Activated naive CD4-positive, alpha-beta T cell treated with Interleukin-2 at 50 U/mL for 16 hours (primary cell): ENCODE measurements around the gene TRIM39.

Experiments
- DNase-seq: peaks from one replicate; pipeline ENCODE4 v3.0.0-alpha.2; 2020

TRIM39 gene

DNA sequence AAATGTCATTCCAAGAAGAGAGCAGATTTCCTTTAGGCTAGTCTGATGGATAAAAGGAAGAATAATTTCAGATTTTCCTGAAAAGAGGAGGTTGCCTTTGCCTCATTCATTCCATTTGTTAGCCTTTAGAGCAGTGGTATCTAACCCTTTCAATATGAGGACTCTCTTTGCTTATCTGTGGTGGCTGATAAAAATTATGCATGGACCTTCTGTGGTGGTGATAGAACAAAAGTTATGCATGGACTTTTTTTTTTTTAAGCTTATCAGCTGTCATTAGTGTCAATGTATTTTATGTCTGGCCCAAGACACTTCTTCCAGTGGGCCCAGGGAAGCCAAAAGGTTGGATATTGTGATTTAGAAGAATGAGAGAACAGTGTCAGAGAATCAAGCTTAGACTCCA lies 1.7 kb downstream of the TRIM39 start:
- no peak for DNase-seq

DNA sequence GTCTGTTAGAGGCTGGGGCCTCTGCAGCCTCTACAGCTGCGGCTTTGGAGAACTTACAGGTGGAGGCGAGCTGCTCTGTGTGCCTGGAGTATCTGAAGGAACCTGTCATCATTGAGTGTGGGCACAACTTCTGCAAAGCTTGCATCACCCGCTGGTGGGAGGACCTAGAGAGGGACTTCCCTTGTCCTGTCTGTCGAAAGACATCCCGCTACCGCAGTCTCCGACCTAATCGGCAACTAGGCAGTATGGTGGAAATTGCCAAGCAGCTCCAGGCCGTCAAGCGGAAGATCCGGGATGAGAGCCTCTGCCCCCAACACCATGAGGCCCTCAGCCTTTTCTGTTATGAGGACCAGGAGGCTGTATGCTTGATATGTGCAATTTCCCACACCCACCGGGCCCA lies 2.6 kb downstream of the TRIM39 start:
- no peak for DNase-seq

DNA sequence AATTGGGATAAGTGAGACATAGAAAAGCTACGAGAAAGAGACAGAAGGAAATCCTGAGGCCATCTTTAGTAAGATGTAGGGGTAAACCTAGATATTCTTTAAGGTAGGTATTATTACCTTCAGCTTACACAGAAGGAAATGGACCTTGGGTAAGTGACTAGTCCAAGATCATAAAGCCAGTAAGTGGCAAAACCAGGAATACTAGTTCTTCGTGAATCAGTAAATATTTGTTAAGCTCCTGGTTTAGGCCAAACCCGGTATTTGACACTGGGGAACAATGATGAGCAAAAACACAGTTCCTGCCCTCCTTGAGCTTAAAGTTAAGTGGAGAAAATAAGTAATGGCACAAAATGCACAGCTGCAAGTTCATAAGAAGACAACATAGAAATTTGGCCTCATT lies 5.3 kb downstream of the TRIM39 start:
- DNase-seq, result no peak

DNA sequence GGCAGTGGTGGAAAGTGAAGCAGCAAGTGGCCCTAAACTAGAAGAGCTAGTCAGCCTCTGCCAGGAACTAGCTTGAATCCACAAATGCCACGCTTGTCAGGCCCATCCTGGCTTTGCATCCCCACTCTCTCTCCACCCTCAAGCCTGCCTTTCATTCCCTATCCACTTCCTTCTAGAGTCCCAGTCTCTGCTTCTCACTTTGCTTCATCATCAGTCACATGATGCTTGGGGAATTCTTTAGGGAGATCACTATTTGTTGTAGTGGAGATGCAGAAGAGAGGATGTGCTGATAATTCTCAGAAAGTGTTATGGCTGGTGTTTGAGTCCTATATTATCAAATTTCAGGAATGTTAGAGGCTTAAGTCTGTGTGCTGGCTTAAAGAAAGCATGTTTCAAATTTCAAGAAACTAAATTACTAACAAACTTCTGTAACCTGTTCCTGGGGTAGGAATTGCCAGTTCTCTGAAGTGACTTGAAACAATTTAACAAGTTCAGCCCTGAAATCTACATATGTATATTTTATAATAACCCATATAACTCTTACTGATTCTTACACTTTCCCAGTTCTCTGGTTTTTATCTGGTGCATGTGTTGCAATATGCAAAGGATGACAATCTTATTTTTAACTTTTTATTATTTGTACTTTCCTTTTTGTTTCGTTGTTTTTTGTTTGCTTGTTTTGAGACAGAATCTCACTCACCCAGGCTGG lies 7.5 kb downstream of the TRIM39 start:
- DNase-seq, result no peak

DNA sequence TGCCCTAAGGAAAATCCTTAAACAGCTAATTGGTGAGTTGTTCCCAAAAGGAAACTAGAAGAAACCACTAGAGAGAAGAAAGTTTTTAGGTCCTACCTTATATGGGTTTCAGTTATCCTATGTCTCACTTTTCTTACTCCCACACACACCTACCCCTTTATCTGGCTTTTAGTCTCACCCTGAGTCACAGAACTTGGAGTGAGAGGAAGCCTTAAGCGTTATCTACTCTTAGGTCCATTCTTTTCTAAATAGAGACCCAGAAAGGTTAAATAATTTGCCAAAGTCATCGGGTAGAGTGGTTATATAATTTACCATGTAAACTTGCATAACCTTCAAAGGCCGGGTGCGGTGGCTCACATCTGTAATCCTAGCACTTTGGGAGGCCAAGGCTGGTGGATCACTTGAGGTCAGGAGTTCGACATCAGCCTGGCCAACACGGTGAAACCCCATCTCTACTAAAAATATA lies 13.9 kb downstream of the TRIM39 start:
- DNase-seq, result no peak

DNA sequence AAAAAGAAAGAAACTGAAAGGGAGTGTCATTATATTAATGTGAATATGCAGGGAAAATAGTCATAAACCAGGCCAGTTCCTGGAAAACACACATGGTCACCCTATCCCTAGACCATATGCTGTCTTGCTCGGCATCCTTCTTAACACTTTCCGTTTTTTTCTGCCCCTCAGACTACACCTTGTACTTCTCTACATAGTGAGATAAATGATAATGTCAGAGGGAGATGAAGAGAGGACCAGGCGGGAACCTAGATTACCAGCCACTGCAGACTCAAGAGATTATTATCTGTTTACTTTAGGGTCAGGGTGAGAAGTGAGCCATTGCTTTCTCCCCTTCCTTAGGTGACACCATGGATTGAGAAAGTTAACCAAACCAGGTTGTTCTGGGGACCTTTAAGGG lies 14.5 kb downstream of the TRIM39 start:
- no peak for DNase-seq

DNA sequence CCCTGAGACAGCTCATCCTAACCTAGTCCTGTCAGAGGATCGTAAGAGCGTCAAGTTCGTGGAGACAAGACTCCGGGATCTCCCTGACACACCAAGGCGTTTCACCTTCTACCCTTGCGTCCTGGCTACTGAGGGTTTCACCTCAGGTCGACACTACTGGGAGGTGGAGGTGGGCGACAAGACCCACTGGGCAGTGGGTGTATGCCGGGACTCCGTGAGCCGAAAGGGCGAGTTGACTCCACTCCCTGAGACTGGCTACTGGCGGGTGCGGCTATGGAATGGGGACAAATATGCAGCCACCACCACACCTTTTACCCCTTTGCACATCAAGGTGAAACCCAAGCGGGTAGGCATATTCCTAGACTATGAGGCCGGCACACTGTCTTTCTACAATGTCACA lies 15.0 kb downstream of the TRIM39 start:
- DNase-seq, result no peak

DNA sequence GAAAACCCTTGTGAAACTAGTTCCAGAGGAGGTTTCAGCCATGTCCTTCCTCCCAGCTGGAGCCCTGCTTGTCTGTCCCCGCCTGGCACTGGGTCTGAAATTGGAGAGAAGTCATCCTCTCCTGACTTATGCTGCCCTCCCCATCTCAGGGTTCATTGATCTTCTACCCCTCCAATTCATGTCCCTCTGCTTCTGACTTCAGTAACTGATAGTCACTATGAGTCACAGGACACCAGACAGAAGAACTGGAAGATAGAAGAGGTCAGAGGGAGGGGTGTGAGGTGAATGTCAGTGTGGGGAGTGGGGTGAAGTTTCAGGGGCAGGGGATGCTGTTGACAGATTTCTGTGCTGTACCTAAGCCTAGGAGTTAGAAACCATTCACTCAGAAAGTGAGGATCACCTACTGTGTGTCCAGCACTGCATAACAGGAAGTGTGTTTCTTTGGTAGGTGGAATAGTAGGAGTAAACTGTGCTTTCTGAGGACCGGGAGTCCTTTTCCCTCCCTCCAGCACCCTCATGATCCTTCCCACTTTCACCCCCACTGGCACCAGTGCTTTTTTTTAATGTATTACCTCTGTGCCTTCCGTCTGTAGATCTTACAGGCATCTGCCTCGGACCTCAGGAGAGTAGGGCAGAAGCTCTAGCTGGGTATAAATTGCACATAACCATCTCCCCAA lies 17.6 kb downstream of the TRIM39 start:
- DNase-seq, result no peak

DNA sequence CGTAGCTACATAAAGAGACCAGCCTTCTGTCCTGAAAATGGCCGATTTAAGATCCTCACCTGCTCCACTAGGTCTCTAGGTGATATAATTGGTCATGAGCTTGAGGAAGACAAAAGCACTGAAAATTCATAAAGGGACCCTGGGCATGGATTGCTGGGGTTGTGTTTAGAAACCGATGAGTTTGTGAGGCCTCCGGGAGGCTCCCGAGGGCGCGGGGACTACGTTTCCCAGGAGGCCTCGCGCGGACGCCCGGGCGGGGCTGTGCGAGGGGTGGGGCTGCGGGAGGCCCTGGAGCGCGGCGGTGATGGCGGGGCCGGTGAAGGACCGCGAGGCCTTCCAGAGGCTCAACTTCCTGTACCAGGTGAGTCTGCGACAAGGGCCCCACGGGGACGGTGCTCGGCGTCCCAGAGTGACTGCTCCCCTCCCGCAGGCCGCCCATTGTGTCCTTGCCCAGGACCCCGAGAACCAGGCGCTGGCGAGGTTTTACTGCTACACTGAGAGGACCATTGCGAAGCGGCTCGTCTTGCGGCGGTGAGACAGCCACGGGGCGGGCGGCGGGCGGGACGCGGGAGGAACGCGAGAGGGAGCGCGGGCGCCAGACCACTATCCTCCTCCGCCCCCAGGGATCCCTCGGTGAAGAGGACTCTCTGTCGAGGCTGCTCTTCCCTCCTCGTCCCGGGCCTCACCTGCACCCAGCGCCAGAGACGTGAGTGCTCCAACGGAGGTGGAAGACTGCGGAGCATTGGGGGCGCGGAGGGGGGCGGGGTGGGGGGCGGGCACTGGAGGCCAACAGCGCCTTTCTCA lies 18.3 kb downstream of the TRIM39 start, which contains the start of gene RPP21:
RPP21 (plus strand) TSS at position 289 of the 804 bp plus-strand sequence; CDS start at position 305, 16 bp downstream.
- peak; percentile 90 for DNase-seq

DNA sequence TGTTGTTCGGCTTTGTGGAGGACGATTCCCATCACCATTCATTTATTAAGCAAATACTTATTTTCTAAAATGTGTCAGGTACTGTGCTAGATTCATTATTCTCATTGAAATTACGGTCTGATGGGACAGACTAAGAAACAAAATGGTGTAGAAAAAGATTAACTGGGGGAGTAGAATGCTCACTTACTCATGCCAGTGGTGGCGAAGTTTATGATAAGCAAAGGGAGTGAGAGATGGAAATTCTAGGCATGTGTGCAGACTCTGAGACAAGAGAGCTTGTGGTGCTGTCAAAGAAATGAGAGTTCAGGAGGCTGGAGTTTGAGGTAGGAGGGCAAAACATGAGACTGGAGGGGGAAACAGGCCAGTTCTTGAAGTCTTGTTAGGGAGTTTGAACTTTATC lies 19.1 kb downstream of the TRIM39 start:
- no peak for DNase-seq

DNA sequence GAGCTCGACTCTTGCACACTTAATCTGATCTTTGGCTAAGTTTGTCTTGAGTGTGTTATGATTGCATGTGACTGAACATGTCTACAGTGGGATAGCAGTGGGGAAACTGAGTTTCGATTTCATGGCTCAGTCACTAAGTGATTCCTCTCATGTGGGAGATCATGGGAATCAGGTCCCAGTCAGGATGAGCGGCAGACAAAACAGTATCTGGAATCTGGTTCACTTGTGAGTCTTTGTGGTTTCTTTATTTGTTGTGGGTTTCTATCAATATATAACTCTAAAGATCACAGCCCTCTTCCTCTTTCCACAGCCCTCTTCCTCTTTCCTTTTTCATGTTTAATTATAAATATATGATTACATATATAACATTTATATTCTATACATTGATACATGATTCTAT lies 22.2 kb downstream of the TRIM39 start:
- DNase-seq, result no peak

DNA sequence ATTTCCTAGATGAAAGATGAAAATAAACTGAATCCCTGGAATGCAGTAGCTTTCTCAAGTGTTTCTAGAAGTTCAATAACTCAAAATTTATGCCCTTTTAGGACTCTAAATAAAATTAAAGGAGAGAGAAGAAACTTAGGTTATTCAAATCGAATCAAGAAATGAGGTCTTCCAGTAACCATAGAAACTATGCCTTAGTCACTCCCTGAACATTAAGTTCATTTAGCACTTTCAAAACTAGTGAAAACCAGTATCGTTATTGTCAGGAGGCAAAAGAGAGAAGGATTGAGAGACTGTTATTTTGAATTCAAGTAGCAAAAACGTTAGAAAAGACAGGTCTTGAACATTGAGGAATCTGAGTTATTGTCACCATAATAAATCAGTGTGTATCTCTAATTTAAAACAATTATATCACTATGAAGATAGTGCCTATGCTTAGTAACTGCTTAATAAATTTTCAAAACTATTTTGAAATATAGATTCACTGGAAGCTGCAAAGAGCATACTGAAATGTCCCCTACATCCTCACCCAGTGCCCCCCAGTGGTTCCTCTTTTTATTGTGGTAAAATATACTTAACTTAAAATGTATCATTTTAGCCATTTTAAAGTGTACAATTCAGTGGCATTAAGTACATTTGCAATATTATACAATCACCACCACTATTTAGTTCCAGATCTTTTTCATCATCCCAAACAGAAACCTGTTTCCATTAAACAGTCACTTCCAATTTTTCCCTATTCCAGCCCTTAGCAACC lies 22.9 kb downstream of the TRIM39 start:
- no peak for DNase-seq

DNA sequence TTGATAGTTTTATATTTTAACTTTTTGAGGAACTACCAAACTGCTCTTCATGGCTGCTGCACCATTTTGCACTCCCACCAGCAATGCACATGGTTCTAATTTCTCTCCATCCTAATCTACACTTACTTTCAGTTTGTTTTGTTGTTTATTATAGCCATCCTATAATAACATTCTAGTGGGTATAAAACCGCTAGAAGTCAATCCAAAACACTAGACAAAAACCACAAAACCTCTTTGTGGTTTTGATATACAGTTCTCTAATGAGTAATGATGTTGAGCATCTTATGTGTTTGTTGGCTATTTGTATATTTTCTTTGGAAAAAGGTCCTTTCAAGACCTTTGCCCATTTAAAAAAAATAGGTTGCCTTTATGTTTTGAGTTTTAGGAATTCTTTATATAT lies 23.8 kb downstream of the TRIM39 start:
- no peak for DNase-seq

DNA sequence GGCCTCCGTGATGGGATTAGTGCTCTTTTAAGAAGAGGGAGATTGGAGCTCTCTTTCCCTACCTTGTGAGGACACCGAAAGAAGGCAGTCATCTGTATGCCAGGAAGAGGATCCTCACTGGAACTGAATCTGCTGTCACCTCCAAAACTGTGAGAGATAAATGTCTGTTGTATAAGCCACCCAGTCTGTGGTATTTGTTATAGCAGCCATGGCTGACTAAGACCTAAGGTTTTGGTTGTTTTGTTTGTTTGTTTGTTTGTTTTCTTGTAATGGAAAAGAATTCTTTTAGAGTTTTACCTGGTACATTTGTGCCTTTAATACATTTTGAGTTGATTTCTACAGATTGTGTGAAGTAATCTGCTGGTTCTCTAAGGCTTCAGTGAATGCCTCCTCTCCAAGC lies 25.8 kb downstream of the TRIM39 start:
- no peak for DNase-seq

DNA sequence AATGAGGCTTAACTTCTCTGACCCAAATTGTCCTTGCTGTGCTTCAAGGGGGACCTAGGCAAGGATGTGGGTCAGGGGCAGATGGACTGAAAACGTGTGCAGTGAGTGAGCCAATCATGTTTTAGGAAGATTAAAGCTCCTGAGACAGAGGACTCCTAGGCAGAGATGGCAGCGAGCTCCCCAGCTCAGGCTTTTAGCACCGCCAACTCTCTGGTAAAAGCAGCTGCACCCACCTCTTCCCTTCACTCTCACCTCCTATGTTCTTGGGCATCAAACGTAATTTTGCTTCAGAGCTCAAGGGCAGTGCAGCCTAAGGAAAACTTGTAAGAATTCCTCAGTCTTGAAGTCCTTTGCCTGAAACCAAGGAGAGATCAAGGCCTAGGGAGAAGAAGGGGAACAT lies 28.6 kb downstream of the TRIM39 start:
- DNase-seq, result no peak

DNA sequence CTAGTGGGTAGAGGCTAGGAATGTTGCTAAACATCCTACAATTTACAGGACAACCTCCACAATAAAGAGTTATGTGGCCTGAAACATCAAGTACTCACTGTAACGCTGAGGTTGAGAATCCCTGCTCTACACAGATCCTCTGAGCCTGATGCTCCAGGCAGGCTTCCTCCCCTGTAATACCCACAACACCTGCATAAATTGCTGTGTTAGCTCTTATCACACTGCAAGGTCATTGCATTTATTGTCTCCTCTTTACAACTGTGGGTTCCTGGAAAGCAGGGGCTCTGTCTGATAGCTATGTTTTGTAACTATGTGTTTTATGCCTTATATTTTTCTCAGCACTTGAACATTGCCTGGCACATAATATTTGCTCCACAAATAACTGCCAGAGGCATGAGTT lies 29.8 kb downstream of the TRIM39 start:
- DNase-seq, result no peak

DNA sequence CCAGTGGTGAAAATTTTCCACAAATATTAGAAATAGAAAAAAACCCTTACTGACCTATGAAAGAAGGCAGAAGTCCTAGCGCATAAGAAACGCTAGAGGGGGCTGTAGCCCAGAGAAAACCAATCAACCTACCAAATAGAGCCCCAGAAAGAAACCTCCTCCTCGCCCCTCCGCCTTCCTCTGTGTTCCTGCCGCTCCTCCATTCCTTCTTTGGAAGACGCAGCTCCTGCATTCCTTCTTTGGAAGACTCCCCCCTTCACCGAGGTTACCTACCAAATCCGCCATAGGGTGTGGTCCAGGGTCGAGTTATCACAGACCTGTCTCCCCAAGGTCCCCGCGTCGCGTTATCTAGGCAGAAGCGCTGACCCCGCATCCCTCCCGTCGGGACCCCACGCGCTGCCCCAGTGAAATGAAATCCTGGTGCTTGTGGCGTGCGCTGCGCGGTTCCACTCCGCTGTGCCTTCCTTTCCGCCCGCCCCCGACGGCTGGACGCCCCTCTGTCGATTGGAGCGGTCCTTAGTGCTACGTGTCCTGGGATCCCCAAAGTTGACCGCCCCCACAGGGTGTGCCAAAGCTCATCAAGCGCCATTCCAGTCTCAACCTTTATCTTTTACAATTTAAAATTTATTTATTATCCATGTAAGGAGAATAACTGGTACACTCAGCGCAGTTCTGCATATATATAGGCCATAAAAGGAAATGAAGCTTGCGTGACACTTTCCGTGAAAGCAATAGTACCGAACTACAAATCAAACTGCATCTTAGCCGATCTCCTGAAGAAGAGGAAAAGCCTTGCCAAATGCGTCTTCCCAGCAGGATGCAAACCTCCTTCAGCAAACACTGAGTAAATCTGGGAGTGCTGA lies 31.2 kb downstream of the TRIM39 start:
- peak; percentile 48 for DNase-seq

DNA sequence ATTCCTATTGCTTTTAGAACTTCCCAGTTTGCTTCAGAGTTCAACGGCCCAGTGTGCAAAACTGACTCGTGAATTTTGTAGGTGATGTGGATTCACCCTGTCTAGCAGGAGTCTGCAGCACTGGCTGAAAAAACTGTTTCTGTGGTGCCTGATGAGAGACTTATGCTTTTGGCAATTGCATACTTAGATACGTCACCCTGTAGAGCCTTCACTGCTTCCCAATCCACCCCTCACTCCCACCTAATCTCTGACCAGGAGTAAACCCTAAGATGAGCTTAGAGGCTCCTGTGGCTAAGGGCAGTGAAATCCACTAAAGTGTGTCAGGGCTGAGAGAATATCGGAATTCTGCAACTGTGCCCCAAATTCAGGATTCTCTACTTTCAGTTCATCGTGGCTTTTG lies 32.5 kb downstream of the TRIM39 start:
- no peak for DNase-seq

DNA sequence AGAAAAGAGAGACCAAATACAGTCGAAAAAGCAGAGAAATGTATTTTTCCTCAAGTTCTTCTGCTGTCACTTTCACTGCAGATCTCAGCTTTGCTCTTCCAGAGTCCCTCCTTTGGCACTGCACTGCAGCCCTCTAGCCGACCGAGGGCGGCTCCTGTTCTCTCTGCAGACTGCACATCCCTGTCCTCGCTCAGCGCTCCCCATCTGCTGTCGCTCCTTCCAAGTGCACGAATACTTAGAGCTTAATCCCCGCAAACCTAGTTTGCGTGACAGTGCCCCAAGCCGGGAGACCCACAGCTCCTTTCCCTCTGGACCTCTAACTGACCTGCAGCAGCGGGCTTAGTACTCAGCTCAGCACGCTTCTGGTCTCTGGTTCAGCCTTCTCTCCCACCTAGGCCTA lies 33.4 kb downstream of the TRIM39 start:
- no peak for DNase-seq

DNA sequence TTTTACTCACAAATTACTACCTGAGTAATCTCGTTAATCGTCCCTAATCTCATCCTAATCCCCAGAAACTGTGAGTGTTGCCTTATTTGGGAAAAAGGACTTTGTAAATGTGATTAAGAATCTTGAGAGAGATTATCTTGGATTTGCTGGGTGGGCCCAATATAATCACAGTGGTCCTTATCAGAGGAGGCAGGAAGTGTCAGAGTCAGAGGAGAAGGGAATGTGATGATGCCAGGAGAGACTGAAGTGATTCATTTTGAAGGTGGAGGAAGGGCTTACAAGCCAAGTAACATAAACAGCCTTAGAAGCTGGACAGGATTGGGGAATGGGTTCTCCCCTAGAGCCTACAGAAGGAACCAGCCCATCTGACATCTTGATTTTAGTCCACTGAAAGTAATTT lies 34.9 kb downstream of the TRIM39 start:
- no peak for DNase-seq

DNA sequence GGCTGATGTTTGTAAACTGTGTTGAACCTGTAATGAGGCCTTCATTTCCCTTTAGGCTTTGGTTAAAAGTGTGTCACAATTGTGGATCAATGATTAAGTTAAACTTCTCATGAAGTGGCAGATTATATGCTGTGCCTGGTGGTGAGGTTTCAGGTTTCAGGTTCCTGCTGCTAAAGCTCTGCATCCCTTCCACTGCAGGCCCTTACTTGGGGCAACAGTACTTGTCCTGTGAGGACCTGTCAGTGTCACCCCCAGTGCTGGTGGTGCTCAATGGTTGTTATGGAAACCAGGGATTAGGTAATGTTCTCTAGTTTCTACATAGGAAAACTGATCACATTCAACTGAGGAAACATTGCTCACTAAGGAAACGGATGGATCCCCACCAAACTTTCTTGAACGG lies 36.7 kb downstream of the TRIM39 start:
- DNase-seq, result no peak

DNA sequence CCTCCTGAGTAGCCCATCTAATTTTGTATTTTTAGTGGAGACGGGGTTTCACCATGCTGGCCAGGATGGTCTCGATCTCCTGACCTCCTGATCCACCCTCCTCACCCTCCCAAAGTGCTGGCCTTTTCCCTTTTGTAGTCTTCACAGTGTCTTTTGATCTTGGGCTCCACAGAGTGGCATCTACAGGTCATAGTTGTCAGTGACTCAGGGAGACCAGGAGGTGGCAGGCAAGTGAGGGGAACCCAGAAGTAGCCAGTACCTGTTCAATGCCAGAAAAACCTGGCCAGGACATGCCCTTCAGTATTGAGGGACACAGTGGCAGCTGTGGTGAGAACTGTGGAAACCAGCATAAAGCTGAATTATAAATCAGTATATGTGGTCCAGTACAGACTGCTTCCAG lies 37.9 kb downstream of the TRIM39 start:
- DNase-seq, result no peak
